Lower lobe of right lung (tissue), 2 donors: ENCODE measurements around the gene APOBEC3H. TPM values are rescaled to one million over a fixed set of nuclear protein-coding genes. Genes with fewer than 3 reads are reported as not detected.
"Not testable (repeated sequence)": the region's sequence is repeated elsewhere in the genome, so short reads cannot be mapped to it uniquely, and the experiment has no call there.

Source experiments
- ATAC-seq, 2 donors: fragments of 200-7000 bp; cut with Tn5 transposase; one replicate each; pipeline ENCODE4 v1.9.1; 2020 to 2022; ENCODE audit warnings: mild to moderate bottlenecking in 2 of 2, moderate library complexity in 2 of 2
- DNase-seq: peaks from one replicate; pipeline ENCODE4 v3.0.0-alpha.2; 2020
- H3K27ac ChIP-seq: fragments of 200-600 bp; one replicate; pipeline ENCODE4 v1.8.0; 2022
- H3K27me3 ChIP-seq: fragments of 200-600 bp; one replicate; pipeline ENCODE4 v1.8.0; 2022; ENCODE audit warnings: low read depth
- H3K36me3 ChIP-seq: fragments of 200-600 bp; one replicate; pipeline ENCODE4 v1.8.0; 2022; ENCODE audit warnings: mild to moderate bottlenecking
- H3K4me1 ChIP-seq: fragments of 200-600 bp; one replicate; pipeline ENCODE4 v1.8.0; 2022
- H3K4me3 ChIP-seq: fragments of 200-600 bp; one replicate; pipeline ENCODE4 v1.8.0; 2022; ENCODE audit warnings: mild to moderate bottlenecking
- H3K9me3 ChIP-seq: fragments of 200-600 bp; one replicate; pipeline ENCODE4 v1.8.0; 2022
- CTCF ChIP-seq: fragments of 200-600 bp; IDR thresholded peaks from one replicate; pipeline ENCODE4 v1.8.0; 2022; ENCODE audit warnings: antibody characterized with exemption, mild to moderate bottlenecking
- intact Hi-C: fragments of 100-400 bp; cut with DNase I; formaldehyde crosslinking; loops from one replicate; pipeline ENCODE4 v1.11.0; 2022
- long read RNA-seq: library from polyadenylated mRNA; unstranded; transcript quantifications from one replicate; pipeline ENCODE4 v2.0.0, GENCODE V29; 2021
- total RNA-seq: library from RNA; stranded (reverse); fragmentation: NEBNext Ultra II Directional; extraction: Animal tissue kit (Norgen Biotek cat#: 25700); gene quantifications from one replicate; pipeline ENCODE4 v1.2.1, GENCODE V29; 2021
- donor health status: DM: no; HTN: yes; CAD: no; lungs with severe emphysema.

Gene APOBEC3H
- 1.9 TPM for total RNA-seq
- long read RNA-seq: 0 reads

- DNase-seq (peak; percentile 72), ATAC-seq (peak; percentile 54 to 81)
- Histone ChIP-seq H3K27ac (peak within 1 kb of the TSS; percentile 70), H3K4me1 (peaks cover 27% of the 10 kb centered on the region), H3K9me3 (no peaks in the 10 kb centered on the region), H3K27me3 (no peaks in the 10 kb centered on the region), H3K36me3 (no peaks in the 10 kb centered on the region), H3K4me3 (no peak within 1 kb of the TSS)
- intact Hi-C loops: no loop called here
- TF ChIP-seq CTCF: no peak
Observed at GRCh38 chr22:39097098-39098020, at the start of gene APOBEC3H. Gene APOBEC3H (plus strand): TSS chr22:39097244. CDS start chr22:39100279, 3,035 bp downstream.

- H3K27ac ChIP-seq, H3K4me1 ChIP-seq, H3K4me3 ChIP-seq, H3K9me3 ChIP-seq, DNase-seq, intact Hi-C loops, H3K27me3 ChIP-seq, ATAC-seq, H3K36me3 ChIP-seq: not testable (repeated sequence)
Observed at GRCh38 chr22:39049486-39049885, 47.6 kb upstream of the APOBEC3H start.

- H3K4me3 ChIP-seq, H3K9me3 ChIP-seq, H3K36me3 ChIP-seq, H3K4me1 ChIP-seq, DNase-seq, ATAC-seq, H3K27me3 ChIP-seq, H3K27ac ChIP-seq, intact Hi-C loops: not testable (repeated sequence)
Observed at GRCh38 chr22:39051844-39052495, 45.1 kb upstream of the APOBEC3H start.

GRCh38 chr22:39055658-39056057 is 41.4 kb upstream of the APOBEC3H start:
- no peak for TF ChIP-seq CTCF
- no peaks in the 10 kb centered on the region for H3K9me3 ChIP-seq
- H3K36me3 ChIP-seq: no peaks in the 10 kb centered on the region
- H3K4me3 ChIP-seq: no peak overlapping the region
- ATAC-seq (no peak), DNase-seq (no peak)
- no peaks in the 10 kb centered on the region for H3K4me1 ChIP-seq
- H3K27me3 ChIP-seq: no peaks in the 10 kb centered on the region
- no peak overlapping the region for H3K27ac ChIP-seq
- intact Hi-C loops: no loop called here

- ATAC-seq, intact Hi-C loops, DNase-seq, H3K9me3 ChIP-seq, H3K27ac ChIP-seq, H3K4me1 ChIP-seq, H3K4me3 ChIP-seq, H3K27me3 ChIP-seq, H3K36me3 ChIP-seq: not testable (repeated sequence)
Observed at GRCh38 chr22:39061290-39061689, 35.8 kb upstream of the APOBEC3H start.

GRCh38 chr22:39061951-39062350 is 35.1 kb upstream of the APOBEC3H start:
- H3K4me3 ChIP-seq, intact Hi-C loops, H3K9me3 ChIP-seq, H3K27ac ChIP-seq, ATAC-seq, H3K4me1 ChIP-seq, H3K27me3 ChIP-seq, H3K36me3 ChIP-seq, DNase-seq: not testable (repeated sequence)

GRCh38 chr22:39063904-39064303 is 33.1 kb upstream of the APOBEC3H start:
- H3K27ac ChIP-seq, H3K4me1 ChIP-seq, H3K27me3 ChIP-seq, intact Hi-C loops, DNase-seq, H3K36me3 ChIP-seq, H3K4me3 ChIP-seq, H3K9me3 ChIP-seq: not testable (repeated sequence)
- ATAC-seq: peak in 1 of 2 donors; percentile 14

GRCh38 chr22:39066442-39067276 is 30.4 kb upstream of the APOBEC3H start:
- H3K27me3 ChIP-seq, DNase-seq, H3K4me1 ChIP-seq, H3K4me3 ChIP-seq, H3K36me3 ChIP-seq, intact Hi-C loops, H3K27ac ChIP-seq, H3K9me3 ChIP-seq, ATAC-seq: not testable (repeated sequence)
